ENCODE measurements around the gene CRIP3. TPM values are rescaled to one million over a fixed set of nuclear protein-coding genes. Genes with fewer than 3 reads are reported as not detected.
A peak's percentile ranks its signal among the peaks of the same experiment; 100 is the strongest.

The CRIP3 gene
- total RNA-seq, 2 experiments from 2014 or later = 2.2 to 2.4 TPM

GRCh38 chr6:43339168-43339567, 30.5 kb upstream of the CRIP3 start:
- CTCF ChIA-PET = interaction anchor here (1.4 to 1.6 kb wide), 2 partner anchors 30 to 31 kb away, joined by 3 to 6 read pairs; partner anchors contain the start of genes CRIP3 and ZNF318

GRCh38 chr6:43338243-43338642, 29.6 kb upstream of the CRIP3 start:
- DNase-seq (no peak), ATAC-seq (no peak)
- Mint-ChIP-seq H3K4me3 (no peak overlapping the region), H3K36me3 (ENCODE audit: low read depth) (peaks cover 31% of the 10 kb centered on the region), H3K27me3 (no peaks in the 10 kb centered on the region), H3K27ac (peak overlapping the region; percentile 26), H3K4me1 (ENCODE audit: low read depth) (peaks cover 5% of the 10 kb centered on the region), H3K9me3 (no peaks in the 10 kb centered on the region)
- no peak for TF ChIP-seq CTCF (IDR thresholded peaks at IDR 0.05)
- POLR2A ChIA-PET = no interaction called here
- intact Hi-C loops (cut with micrococcal nuclease) = no loop called here
- CTCF ChIA-PET = interaction anchor here (1.4 to 1.6 kb wide), 2 partner anchors 30 to 31 kb away, joined by 3 to 5 read pairs; partner anchors contain the start of genes CRIP3 and ZNF318

More at GRCh38 chr6:43339168-43339567, 30.5 kb upstream of the CRIP3 start:
- POLR2A ChIA-PET = interaction anchor here (0.7 to 1.1 kb wide), 2 partner anchors 10 to 11 kb away, joined by 3 to 4 read pairs; no protein-coding TSS in a partner anchor
- Mint-ChIP-seq H3K4me1 (ENCODE audit: low read depth) (peaks cover 5% of the 10 kb centered on the region), H3K27ac (no peak overlapping the region), H3K4me3 (no peak overlapping the region), H3K36me3 (ENCODE audit: low read depth) (peaks cover 31% of the 10 kb centered on the region), H3K9me3 (no peaks in the 10 kb centered on the region), H3K27me3 (no peaks in the 10 kb centered on the region)
- intact Hi-C loops (cut with micrococcal nuclease) = no loop called here
- ATAC-seq (no peak), DNase-seq (no peak)
- TF ChIP-seq CTCF (IDR thresholded peaks at IDR 0.05) = no peak

GRCh38 chr6:43336382-43336781, 27.8 kb upstream of the CRIP3 start:
- H3K27me3 Mint-ChIP-seq = no peaks in the 10 kb centered on the region
- ChIA-PET CTCF (interaction anchor here (1.3 kb wide), 2 partner anchors 39 to 62 kb away, joined by 3 to 5 read pairs; no protein-coding TSS in a partner anchor), POLR2A (no interaction called here)
- peaks cover 12% of the 10 kb centered on the region for H3K4me1 Mint-ChIP-seq (ENCODE audit: low read depth)
- no peak for ATAC-seq
- H3K4me3 Mint-ChIP-seq = no peak overlapping the region
- H3K27ac Mint-ChIP-seq = no peak overlapping the region
- intact Hi-C loops (cut with micrococcal nuclease) = no loop called here
- TF ChIP-seq CTCF (IDR thresholded peaks at IDR 0.05) = no peak
- H3K9me3 Mint-ChIP-seq = no peaks in the 10 kb centered on the region
- no peak for DNase-seq
- peaks cover 18% of the 10 kb centered on the region for H3K36me3 Mint-ChIP-seq (ENCODE audit: low read depth)

- H3K4me3 Mint-ChIP-seq = no peak overlapping the region
- ATAC-seq = no peak
These were observed 26.8 kb upstream of the CRIP3 start for GRCh38 chr6:43335469-43335868.

More at GRCh38 chr6:43335469-43335868, 26.8 kb upstream of the CRIP3 start:
- POLR2A ChIA-PET = no interaction called here
- intact Hi-C loops (cut with micrococcal nuclease) = no loop called here
- Mint-ChIP-seq H3K27me3 (no peaks in the 10 kb centered on the region), H3K9me3 (no peaks in the 10 kb centered on the region), H3K27ac (no peak overlapping the region), H3K36me3 (ENCODE audit: low read depth) (peaks cover 12% of the 10 kb centered on the region), H3K4me1 (ENCODE audit: low read depth) (peaks cover 16% of the 10 kb centered on the region)
- no peak for DNase-seq
- CTCF ChIA-PET = interaction anchor here (1.3 to 1.6 kb wide), 4 partner anchors 21 to 73 kb away, joined by 3 to 6 read pairs (median 4); no protein-coding TSS in a partner anchor
- no peak for TF ChIP-seq CTCF (IDR thresholded peaks at IDR 0.05)
